HepG2 (cell line): Measurements from ENCODE around the gene MPC1. TPM values are rescaled to one million over a fixed set of nuclear protein-coding genes. Genes with fewer than 3 reads are reported as not detected.
A peak's percentile ranks its signal among the peaks of the same experiment; 100 is the strongest.

Experiments
- BHLHE40 ChIP-seq: IDR thresholded peaks from 2 replicates; pipeline ENCODE4 v1.6.1; 2011; ENCODE audit warnings: low read length, improper control_type of control experiment
- HNRNPH1 ChIP-seq: fragments of 200-400 bp; formaldehyde crosslinking; optimal IDR thresholded peaks from 2 replicates; pipeline ENCODE3; 2017; ENCODE audit warnings: mild to moderate bottlenecking, low read depth, low read length
- MEIS1 ChIP-seq: sonication (generic); formaldehyde crosslinking; IDR thresholded peaks from 2 replicates; pipeline ENCODE4 v1.9.0; 2021; ENCODE audit warnings: mild to moderate bottlenecking, missing genetic modification reagents, moderate library complexity, borderline replicate concordance
- MXD4 ChIP-seq: IDR thresholded peaks from 2 replicates; pipeline ENCODE4 v1.6.1; 2016; ENCODE audit warnings: mild to moderate bottlenecking, missing biosample characterization, missing genetic modification reagents
- PHF5A ChIP-seq: IDR thresholded peaks from one replicate; pipeline ENCODE4 v1.6.1; 2018; ENCODE audit warnings: low read depth, missing genetic modification reagents; ENCODE audit not compliant: unreplicated experiment
- SMAD9 ChIP-seq: sonication (generic); formaldehyde crosslinking; IDR thresholded peaks from 2 replicates; pipeline ENCODE4 v1.5.1; 2020; ENCODE audit warnings: mild to moderate bottlenecking, missing genetic modification reagents
- TEAD3 ChIP-seq: optimal IDR thresholded peaks from 2 replicates; pipeline ENCODE3; 2016; ENCODE audit warnings: borderline replicate concordance
- ZNF496 ChIP-seq: sonication (generic); formaldehyde crosslinking; IDR thresholded peaks from 2 replicates; pipeline ENCODE4 v1.8.1; 2023; ENCODE audit warnings: mild to moderate bottlenecking, moderate library complexity, missing genetic modification reagents; ENCODE audit not compliant: insufficient replicate concordance
- ZNF766 ChIP-seq: sonication (generic); formaldehyde crosslinking; IDR thresholded peaks from 2 replicates; pipeline ENCODE4 v1.5.0; 2020; ENCODE audit warnings: missing genetic modification reagents, borderline replicate concordance
- ZNF839 ChIP-seq: sonication (generic); formaldehyde crosslinking; IDR thresholded peaks from 2 replicates; pipeline ENCODE4 v1.4.0; 2020; ENCODE audit warnings: missing genetic modification reagents, mild to moderate bottlenecking, borderline replicate concordance
- ZSCAN12 ChIP-seq: sonication (generic); formaldehyde crosslinking; IDR thresholded peaks from 2 replicates; pipeline ENCODE4 v1.9.0; 2021; ENCODE audit warnings: mild to moderate bottlenecking, missing genetic modification reagents
- ZSCAN21 ChIP-seq: sonication (generic); formaldehyde crosslinking; IDR thresholded peaks from 2 replicates; pipeline ENCODE4 v1.8.0; 2022; ENCODE audit warnings: mild to moderate bottlenecking, missing genetic modification reagents, moderate library complexity, borderline replicate concordance
- polyA plus RNA-seq, 8 experiments: library from polyadenylated mRNA; depleted of rRNA in 3 of 8; stranded (reverse) in 7 of 8; unstranded in 1 of 8; fragments of >200 nt; fragmentation: Illumina TruSeq in 4 of 8; extraction: Trizol in 4 of 8; gene quantifications; 2 replicates each; pipeline versions ENCODE4 v1.2.1 to v1.2.3, GENCODE V29; 2011 to 2016; ENCODE audit warnings: low read depth in 4 of 8, missing spikeins in 1 of 8, mixed read lengths in 1 of 8; ENCODE audit not compliant: insufficient read depth in 1 of 8
- total RNA-seq, 5 experiments: library from RNA; depleted of rRNA; stranded (reverse); fragments of >200 nt; fragmentation: Illumina TruSeq; extraction: Trizol; gene quantifications; 2 replicates each; pipeline ENCODE4 v1.2.3, GENCODE V29; 2016; ENCODE audit warnings: low read depth in 1 of 5
- TF ChIP-seq, protein P1 (sequence below): sonication (generic); formaldehyde crosslinking; IDR thresholded peaks from 2 replicates; pipeline ENCODE4 v1.8.1; 2023; ENCODE audit warnings: missing genetic modification reagents, mild to moderate bottlenecking, borderline replicate concordance
- TF ChIP-seq, protein P2 (sequence below): sonication (generic); formaldehyde crosslinking; IDR thresholded peaks from 2 replicates; pipeline ENCODE4 v1.5.1; 2020; ENCODE audit warnings: mild to moderate bottlenecking, missing genetic modification reagents, moderate library complexity
- TF ChIP-seq, protein P3 (sequence below): sonication (generic); formaldehyde crosslinking; IDR thresholded peaks from 2 replicates; pipeline ENCODE4 v1.5.0; 2020; ENCODE audit warnings: missing genetic modification reagents
- TF ChIP-seq, protein P4 (sequence below): sonication (generic); formaldehyde crosslinking; IDR thresholded peaks from 2 replicates; pipeline ENCODE4 v1.4.0; 2020; ENCODE audit warnings: missing genetic modification reagents
- TF ChIP-seq, protein P5 (sequence below): sonication (generic); formaldehyde crosslinking; IDR thresholded peaks from 2 replicates; pipeline ENCODE4 v1.4.0; 2020; ENCODE audit warnings: missing genetic modification reagents, borderline replicate concordance

MPC1 gene
- total and polyA plus RNA-seq, 2 of the 13 experiments (the other 11 are each of a cell fraction or from before 2014, with no cell fraction given) = 189 to 214 TPM

DNA sequence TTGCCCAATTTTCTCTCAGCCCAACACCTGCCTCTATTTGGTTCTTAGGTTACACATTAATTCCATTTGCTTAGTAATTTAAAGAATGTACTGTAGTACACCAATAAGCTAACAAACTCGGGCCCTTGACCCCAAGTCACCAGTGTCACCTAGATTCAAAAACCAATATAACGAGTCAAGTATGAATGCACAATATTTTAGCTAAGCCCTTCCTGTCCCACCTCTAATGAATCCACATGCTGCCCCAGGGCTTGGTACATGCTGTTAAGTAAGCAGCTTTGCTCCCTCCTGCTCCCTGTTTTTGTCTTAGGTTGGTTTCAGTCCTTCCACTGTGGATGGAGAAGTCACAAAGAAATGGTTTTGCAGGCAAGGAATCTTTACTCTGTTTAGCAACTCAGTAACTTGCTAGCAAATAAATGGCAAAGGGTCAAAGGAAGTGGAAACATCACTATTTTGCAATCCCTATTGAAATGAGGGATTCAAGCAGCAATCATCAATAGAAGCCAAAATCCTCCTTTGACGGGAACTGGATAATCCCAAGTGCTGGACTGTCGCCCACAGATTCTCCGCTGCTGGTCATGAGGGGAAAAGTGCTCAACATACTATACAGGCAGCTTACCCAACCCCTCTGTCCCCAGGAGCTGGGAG, 5.0 kb upstream of the MPC1 start (continued):
- TF ChIP-seq, protein P1, sequence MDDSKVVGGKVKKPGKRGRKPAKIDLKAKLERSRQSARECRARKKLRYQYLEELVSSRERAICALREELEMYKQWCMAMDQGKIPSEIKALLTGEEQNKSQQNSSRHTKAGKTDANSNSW (CRISPR knock-in tag) = 0 out of 2 replicates have a peak, but pooled peaks have one; percentile 44
- TF ChIP-seq, protein P2, sequence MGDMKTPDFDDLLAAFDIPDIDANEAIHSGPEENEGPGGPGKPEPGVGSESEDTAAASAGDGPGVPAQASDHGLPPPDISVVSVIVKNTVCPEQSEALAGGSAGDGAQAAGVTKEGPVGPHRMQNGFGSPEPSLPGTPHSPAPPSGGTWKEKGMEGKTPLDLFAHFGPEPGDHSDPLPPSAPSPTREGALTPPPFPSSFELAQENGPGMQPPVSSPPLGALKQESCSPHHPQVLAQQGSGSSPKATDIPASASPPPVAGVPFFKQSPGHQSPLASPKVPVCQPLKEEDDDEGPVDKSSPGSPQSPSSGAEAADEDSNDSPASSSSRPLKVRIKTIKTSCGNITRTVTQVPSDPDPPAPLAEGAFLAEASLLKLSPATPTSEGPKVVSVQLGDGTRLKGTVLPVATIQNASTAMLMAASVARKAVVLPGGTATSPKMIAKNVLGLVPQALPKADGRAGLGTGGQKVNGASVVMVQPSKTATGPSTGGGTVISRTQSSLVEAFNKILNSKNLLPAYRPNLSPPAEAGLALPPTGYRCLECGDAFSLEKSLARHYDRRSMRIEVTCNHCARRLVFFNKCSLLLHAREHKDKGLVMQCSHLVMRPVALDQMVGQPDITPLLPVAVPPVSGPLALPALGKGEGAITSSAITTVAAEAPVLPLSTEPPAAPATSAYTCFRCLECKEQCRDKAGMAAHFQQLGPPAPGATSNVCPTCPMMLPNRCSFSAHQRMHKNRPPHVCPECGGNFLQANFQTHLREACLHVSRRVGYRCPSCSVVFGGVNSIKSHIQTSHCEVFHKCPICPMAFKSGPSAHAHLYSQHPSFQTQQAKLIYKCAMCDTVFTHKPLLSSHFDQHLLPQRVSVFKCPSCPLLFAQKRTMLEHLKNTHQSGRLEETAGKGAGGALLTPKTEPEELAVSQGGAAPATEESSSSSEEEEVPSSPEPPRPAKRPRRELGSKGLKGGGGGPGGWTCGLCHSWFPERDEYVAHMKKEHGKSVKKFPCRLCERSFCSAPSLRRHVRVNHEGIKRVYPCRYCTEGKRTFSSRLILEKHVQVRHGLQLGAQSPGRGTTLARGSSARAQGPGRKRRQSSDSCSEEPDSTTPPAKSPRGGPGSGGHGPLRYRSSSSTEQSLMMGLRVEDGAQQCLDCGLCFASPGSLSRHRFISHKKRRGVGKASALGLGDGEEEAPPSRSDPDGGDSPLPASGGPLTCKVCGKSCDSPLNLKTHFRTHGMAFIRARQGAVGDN = no peak
- TF ChIP-seq PHF5A = peak; percentile 42
- peak; percentile 81; the same call in 1 of the 2 replicates for TF ChIP-seq MEIS1 (CRISPR knock-in tag)
- peak; percentile 90 for TF ChIP-seq TEAD3 (CRISPR knock-in tag)
- TF ChIP-seq BHLHE40 = no peak
- no peak for TF ChIP-seq ZNF766 (CRISPR knock-in tag)
- TF ChIP-seq ZNF496 (CRISPR knock-in tag) = no peak
- TF ChIP-seq, protein P3, sequence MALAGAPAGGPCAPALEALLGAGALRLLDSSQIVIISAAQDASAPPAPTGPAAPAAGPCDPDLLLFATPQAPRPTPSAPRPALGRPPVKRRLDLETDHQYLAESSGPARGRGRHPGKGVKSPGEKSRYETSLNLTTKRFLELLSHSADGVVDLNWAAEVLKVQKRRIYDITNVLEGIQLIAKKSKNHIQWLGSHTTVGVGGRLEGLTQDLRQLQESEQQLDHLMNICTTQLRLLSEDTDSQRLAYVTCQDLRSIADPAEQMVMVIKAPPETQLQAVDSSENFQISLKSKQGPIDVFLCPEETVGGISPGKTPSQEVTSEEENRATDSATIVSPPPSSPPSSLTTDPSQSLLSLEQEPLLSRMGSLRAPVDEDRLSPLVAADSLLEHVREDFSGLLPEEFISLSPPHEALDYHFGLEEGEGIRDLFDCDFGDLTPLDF (CRISPR knock-in tag) = peak; percentile 21; the same call in 1 of the 2 replicates
- no peak for TF ChIP-seq SMAD9 (CRISPR knock-in tag)
- TF ChIP-seq, protein P4, sequence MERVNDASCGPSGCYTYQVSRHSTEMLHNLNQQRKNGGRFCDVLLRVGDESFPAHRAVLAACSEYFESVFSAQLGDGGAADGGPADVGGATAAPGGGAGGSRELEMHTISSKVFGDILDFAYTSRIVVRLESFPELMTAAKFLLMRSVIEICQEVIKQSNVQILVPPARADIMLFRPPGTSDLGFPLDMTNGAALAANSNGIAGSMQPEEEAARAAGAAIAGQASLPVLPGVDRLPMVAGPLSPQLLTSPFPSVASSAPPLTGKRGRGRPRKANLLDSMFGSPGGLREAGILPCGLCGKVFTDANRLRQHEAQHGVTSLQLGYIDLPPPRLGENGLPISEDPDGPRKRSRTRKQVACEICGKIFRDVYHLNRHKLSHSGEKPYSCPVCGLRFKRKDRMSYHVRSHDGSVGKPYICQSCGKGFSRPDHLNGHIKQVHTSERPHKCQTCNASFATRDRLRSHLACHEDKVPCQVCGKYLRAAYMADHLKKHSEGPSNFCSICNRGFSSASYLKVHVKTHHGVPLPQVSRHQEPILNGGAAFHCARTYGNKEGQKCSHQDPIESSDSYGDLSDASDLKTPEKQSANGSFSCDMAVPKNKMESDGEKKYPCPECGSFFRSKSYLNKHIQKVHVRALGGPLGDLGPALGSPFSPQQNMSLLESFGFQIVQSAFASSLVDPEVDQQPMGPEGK = peak; percentile 45; the same call in 1 of the 2 replicates
- TF ChIP-seq ZNF839 = no peak
- TF ChIP-seq ZSCAN21 = 0 out of 2 replicates have a peak, but pooled peaks have one; percentile 33
- TF ChIP-seq ZSCAN12 (CRISPR knock-in tag) = no peak
- TF ChIP-seq, protein P5, sequence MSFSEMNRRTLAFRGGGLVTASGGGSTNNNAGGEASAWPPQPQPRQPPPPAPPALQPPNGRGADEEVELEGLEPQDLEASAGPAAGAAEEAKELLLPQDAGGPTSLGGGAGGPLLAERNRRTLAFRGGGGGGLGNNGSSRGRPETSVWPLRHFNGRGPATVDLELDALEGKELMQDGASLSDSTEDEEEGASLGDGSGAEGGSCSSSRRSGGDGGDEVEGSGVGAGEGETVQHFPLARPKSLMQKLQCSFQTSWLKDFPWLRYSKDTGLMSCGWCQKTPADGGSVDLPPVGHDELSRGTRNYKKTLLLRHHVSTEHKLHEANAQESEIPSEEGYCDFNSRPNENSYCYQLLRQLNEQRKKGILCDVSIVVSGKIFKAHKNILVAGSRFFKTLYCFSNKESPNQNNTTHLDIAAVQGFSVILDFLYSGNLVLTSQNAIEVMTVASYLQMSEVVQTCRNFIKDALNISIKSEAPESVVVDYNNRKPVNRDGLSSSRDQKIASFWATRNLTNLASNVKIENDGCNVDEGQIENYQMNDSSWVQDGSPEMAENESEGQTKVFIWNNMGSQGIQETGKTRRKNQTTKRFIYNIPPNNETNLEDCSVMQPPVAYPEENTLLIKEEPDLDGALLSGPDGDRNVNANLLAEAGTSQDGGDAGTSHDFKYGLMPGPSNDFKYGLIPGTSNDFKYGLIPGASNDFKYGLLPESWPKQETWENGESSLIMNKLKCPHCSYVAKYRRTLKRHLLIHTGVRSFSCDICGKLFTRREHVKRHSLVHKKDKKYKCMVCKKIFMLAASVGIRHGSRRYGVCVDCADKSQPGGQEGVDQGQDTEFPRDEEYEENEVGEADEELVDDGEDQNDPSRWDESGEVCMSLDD = peak; percentile 84; the same call in 1 of the 2 replicates
- TF ChIP-seq HNRNPH1 = no peak
- TF ChIP-seq MXD4 (CRISPR knock-in tag) = no peak; the same call in 1 of the 2 replicates
